ENCODE results near the gene DYDC1. TPM values are rescaled to one million over a fixed set of nuclear protein-coding genes. Genes with fewer than 3 reads are reported as not detected.
A peak's percentile ranks its signal among the peaks of the same experiment; 100 is the strongest.

Gene DYDC1
- total and polyA plus RNA-seq, 2 of the 13 experiments (the other 11 are each of a cell fraction or from before 2014, with no cell fraction given), result not detected

DNA sequence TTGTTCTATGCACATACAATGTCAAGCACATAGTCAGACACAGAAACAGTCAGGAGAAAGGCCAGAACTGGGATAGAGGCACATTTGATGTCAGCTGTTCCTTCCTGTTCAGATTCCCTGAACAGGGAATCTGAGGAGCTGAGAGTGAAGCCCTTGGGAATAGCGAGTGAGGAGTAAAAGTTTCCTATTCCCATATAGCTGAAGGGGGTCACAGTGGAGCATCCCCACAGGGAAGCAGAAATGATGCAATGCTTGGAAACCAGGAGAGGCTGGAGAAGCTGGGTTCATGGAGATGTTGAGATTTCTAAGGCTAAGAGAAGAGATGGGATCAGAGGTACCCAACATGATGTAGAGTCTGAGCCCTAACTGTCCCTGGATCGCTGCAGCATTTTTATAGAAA lies 40.5 kb upstream of the DYDC1 start:
- CTCF ChIA-PET (ENCODE audit: low intra/inter-chr PET ratio, low total read pairs), result no interaction called here
- POLR2A ChIA-PET, result interaction anchor here (2.7 kb wide), 1 partner anchor 11 kb away, joined by 18 read pairs; the partner anchor contains the start of gene PRXL2A
- in situ Hi-C loops (cut with HindIII; ENCODE audit: extremely low pct_ligation_motif_present, low pct_unique_long_range_greater_than_20kb), result no loop called here
- DNase-seq (ENCODE audit: low spot score) (no peak), FAIRE-seq (no peak), ATAC-seq (no peak)
- Histone ChIP-seq H3K36me3 (replicated peaks in 1 of 2; ENCODE audit: control insufficient read depth in 1 of 2, insufficient read depth in 2 of 2, low read length in 2 of 2) (no peaks in the 10 kb centered on the region), H3K79me2 (ENCODE audit: insufficient read depth, low read length) (no peaks in the 10 kb centered on the region), H3K27ac (ENCODE audit: extremely low read length, insufficient read depth, low read length) (no peak overlapping the region), H3K4me3 (replicated peaks in 1 of 3; ENCODE audit: insufficient read depth in 1 of 3, low read depth in 2 of 3, low read length in 3 of 3) (no peak overlapping the region), H3K9me3 (ENCODE audit: low read length) (no peaks in the 10 kb centered on the region), H2AFZ (ENCODE audit: low read length) (no peak overlapping the region), H4K20me1 (ENCODE audit: insufficient read depth, low read length) (no peaks in the 10 kb centered on the region), H3K4me2 (ENCODE audit: low read depth, low read length) (no peak overlapping the region), H3K9ac (ENCODE audit: insufficient read depth, low read depth, low read length) (no peak overlapping the region), H3K4me1 (ENCODE audit: insufficient read depth, low read length) (peaks cover 18% of the 10 kb centered on the region), H3K27me3 (ENCODE audit: control insufficient read depth in 1 of 2, insufficient read depth in 2 of 2, low read length in 2 of 2) (peaks cover 1 to 5% of the 10 kb centered on the region in 2 experiments; a peak in 2 of 5 replicates)
- 70% methylated on average over 2 of the region's 2 CpGs for WGBS (ENCODE audit: low lambda C conversion rate)
- no TSS peak for BruUV-seq (replicated peaks)
- peak; percentile 23; the same call in 1 of the 2 replicates for TF ChIP-seq CEBPB (IDR thresholded peaks at IDR 0.05; ENCODE audit: borderline replicate concordance, low read depth, low read length)
- no peak for TF ChIP-seq HDAC6 (IDR thresholded peaks at IDR 0.05; ENCODE audit: low read depth, low read length)
- no peak for TF ChIP-seq ZNF337 (CRISPR knock-in tag; IDR thresholded peaks at IDR 0.05; ENCODE audit: borderline replicate concordance, low read depth)
- no peak for TF ChIP-seq SYNCRIP (IDR thresholded peaks at IDR 0.05; ENCODE audit: insufficient read depth, low read depth, low read length)
- TF ChIP-seq, protein P1, sequence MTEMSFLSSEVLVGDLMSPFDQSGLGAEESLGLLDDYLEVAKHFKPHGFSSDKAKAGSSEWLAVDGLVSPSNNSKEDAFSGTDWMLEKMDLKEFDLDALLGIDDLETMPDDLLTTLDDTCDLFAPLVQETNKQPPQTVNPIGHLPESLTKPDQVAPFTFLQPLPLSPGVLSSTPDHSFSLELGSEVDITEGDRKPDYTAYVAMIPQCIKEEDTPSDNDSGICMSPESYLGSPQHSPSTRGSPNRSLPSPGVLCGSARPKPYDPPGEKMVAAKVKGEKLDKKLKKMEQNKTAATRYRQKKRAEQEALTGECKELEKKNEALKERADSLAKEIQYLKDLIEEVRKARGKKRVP (CRISPR knock-in tag; IDR thresholded peaks at IDR 0.05), result peak in 1 of 2 experiments; percentile 37; a peak in 1 of 4 replicates
- no peak for TF ChIP-seq CC2D1A (CRISPR knock-in tag; IDR thresholded peaks at IDR 0.05)
- intact Hi-C loops (cut with micrococcal nuclease; ENCODE audit: unreplicated experiment), result no loop called here

DNA sequence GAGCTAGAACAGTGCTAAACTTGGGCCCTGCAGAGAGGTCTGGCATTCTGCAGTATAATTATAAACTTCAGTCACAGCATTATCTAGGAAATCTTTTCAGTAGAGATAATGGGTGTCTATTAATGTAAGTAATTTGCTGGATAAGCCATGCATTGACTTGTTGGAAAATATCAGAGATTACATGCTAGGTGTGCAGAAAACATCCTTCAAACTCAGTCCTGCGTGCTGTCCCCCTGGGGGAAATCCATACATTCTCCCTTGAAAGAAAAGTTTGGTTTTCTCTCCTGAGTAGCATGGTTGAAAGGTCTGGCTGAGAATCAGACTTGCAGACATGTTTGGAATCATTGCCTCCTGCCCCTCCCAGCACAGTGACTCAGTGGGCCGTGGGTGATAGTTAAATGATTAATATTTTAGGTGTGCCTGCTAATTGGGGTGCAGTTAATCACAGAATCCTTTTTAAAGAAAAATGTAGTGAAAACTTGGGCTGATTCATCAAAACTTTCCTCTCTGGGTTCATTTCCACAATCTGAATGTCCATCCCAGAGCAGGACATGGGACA lies 37.9 kb upstream of the DYDC1 start:
- Histone ChIP-seq H3K4me1 (ENCODE audit: insufficient read depth, low read length) (peaks cover 37% of the 10 kb centered on the region), H3K9ac (ENCODE audit: insufficient read depth, low read depth, low read length) (no peak overlapping the region), H3K27ac (ENCODE audit: extremely low read length, insufficient read depth, low read length) (no peak overlapping the region), H3K36me3 (replicated peaks in 1 of 2; ENCODE audit: control insufficient read depth in 1 of 2, insufficient read depth in 2 of 2, low read length in 2 of 2) (no peaks in the 10 kb centered on the region), H3K4me2 (ENCODE audit: low read depth, low read length) (no peak overlapping the region), H3K27me3 (ENCODE audit: control insufficient read depth in 1 of 2, insufficient read depth in 2 of 2, low read length in 2 of 2) (peaks cover 2 to 5% of the 10 kb centered on the region in 2 experiments; a peak in 2 of 5 replicates), H3K9me3 (ENCODE audit: low read length) (no peaks in the 10 kb centered on the region), H3K4me3 (replicated peaks in 1 of 3; ENCODE audit: insufficient read depth in 1 of 3, low read depth in 2 of 3, low read length in 3 of 3) (no peak overlapping the region), H3K79me2 (ENCODE audit: insufficient read depth, low read length) (no peaks in the 10 kb centered on the region), H4K20me1 (ENCODE audit: insufficient read depth, low read length) (no peaks in the 10 kb centered on the region), H2AFZ (ENCODE audit: low read length) (no peak overlapping the region)
- BruUV-seq (replicated peaks), result no TSS peak
- WGBS (ENCODE audit: low lambda C conversion rate), result 72% methylated on average over 2 of the region's 2 CpGs
- intact Hi-C loops (cut with micrococcal nuclease; ENCODE audit: unreplicated experiment), result no loop called here
- ChIA-PET CTCF (ENCODE audit: low intra/inter-chr PET ratio, low total read pairs) (no interaction called here), POLR2A (interaction anchor here (0.9 kb wide), 1 partner anchor 14 kb away, joined by 4 read pairs; no protein-coding TSS in a partner anchor)
- FAIRE-seq (no peak), DNase-seq (ENCODE audit: low spot score) (no peak), ATAC-seq (no peak)
- TF ChIP-seq ZNF567 (CRISPR knock-in tag; IDR thresholded peaks at IDR 0.05; ENCODE audit: borderline replicate concordance) (no peak), ZKSCAN5 (CRISPR knock-in tag; IDR thresholded peaks at IDR 0.05) (no peak), TCF7 (IDR thresholded peaks at IDR 0.05; ENCODE audit: low read depth) (no peak), HMG20A (CRISPR knock-in tag; IDR thresholded peaks at IDR 0.05; ENCODE audit: borderline replicate concordance) (no peak), ZNF83 (CRISPR knock-in tag; IDR thresholded peaks at IDR 0.05; ENCODE audit: borderline replicate concordance) (no peak)
- TF ChIP-seq, protein P2, sequence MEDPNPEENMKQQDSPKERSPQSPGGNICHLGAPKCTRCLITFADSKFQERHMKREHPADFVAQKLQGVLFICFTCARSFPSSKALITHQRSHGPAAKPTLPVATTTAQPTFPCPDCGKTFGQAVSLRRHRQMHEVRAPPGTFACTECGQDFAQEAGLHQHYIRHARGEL (CRISPR knock-in tag; IDR thresholded peaks at IDR 0.05), result no peak
- TF ChIP-seq, protein P3, sequence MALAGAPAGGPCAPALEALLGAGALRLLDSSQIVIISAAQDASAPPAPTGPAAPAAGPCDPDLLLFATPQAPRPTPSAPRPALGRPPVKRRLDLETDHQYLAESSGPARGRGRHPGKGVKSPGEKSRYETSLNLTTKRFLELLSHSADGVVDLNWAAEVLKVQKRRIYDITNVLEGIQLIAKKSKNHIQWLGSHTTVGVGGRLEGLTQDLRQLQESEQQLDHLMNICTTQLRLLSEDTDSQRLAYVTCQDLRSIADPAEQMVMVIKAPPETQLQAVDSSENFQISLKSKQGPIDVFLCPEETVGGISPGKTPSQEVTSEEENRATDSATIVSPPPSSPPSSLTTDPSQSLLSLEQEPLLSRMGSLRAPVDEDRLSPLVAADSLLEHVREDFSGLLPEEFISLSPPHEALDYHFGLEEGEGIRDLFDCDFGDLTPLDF (CRISPR knock-in tag; IDR thresholded peaks at IDR 0.05), result no peak
- in situ Hi-C loops (cut with HindIII; ENCODE audit: extremely low pct_ligation_motif_present, low pct_unique_long_range_greater_than_20kb), result no loop called here

Measured in HepG2 (cell line).